GM19239 (cell line): Measurements from ENCODE around the gene REX1BD.
"Not testable (repeated sequence)": the region's sequence is repeated elsewhere in the genome, so short reads cannot be mapped to it uniquely, and the experiment has no call there.

Source experiments
- DNase-seq: peaks from one replicate; pipeline ENCODE4 v3.0.0; 2011; ENCODE audit warnings: low spot score; ENCODE audit not compliant: insufficient read length
- FAIRE-seq: peaks from 2 replicates; lab custom pipeline; 2011; peaks lifted over from hg19 to GRCh38; lab: Jason Lieb, UNC

The REX1BD gene

DNA sequence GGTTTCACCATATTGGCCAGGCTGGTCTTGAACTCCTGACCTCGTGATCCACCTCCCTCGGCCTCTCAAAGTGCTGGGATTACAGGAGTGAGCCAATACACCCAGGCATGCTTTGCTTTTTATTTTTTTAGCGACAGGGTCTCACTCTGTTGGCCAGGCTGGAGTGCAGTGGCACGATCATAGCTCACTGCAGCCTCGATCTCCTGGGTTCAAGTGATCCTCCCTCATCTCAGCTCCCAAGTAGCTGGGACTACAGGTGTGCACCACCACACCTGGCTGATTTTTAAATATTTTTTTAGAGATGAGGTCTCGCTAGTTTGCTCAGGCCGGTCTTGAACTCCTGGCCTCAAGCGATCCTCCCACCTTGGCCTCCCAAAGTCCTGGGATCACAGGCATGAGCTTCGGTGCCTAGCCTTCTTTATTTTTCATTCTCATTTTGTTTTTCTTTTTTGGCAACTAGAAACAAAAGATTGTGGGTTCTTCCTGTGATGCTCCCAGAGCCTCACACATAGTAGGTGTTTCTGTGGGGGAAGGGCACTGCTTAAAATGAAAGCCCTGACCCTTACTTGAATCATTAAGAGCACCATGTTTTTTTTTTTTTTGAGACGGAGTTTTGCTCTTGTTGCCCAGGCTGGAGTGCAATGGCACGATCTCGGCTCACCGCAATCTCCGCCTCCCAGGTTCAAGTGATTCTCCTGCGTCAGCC, 12.2 kb downstream of the REX1BD start:
- DNase-seq, FAIRE-seq: not testable (repeated sequence)

DNA sequence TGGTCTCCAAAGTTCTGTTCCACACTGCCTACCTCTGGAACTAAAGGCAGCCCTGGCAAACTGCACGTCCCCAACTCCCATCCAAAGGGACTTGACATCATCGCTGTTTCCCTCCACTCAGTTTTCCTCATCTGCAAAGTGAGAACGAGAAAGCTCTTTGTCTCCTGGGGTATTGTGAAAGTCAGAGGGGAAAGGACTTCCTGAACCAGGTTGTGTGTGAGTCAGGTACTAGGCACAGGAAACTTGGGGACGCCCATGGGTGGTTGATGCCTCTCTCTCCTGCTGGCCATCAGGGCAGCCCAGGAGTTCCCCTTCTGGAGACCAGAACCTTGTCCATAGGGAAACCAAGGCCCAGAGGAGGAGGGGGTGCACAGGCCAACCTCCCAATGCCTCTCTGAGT, 13.3 kb downstream of the REX1BD start:
- FAIRE-seq = no peak

DNA sequence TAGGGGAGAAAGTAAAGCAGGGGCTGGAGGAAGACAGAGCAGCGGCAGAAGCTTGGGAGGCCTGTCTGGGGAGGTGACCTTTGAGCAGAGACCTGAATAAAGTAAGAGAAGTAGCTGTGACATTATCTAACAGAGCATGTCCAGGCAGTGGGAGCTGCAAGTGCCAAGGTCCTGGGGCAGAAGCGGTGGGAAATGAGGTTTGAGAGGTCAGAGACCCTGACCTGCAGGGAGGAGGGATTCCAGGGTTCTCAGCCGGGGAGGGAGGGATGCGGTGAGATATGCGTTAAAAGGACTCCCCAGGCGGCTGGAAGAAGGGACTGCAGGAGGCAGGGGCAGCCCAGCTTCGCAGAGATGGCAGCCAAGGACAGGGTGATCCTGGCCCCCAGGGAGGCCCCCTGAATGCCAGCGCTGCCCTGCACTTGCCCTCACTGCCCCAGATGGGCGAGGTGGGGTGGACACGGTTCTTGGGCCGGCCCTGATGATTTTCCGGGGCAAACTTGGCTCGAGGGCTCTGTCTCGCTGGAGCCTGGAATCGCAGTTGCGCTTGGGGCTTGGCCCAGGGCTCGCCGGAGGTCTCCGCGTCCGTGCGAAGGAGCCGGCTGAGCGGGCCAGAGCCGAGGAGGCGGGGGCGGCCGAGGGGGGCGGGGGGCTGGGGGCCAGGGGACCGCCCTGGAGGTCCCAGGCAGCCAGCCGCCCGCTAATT, 14.8 kb downstream of the REX1BD start:
- no peak for DNase-seq
- no peak for FAIRE-seq

More for the DNA sequence above, 13.3 kb downstream of the REX1BD start:
- DNase-seq = no peak

DNA sequence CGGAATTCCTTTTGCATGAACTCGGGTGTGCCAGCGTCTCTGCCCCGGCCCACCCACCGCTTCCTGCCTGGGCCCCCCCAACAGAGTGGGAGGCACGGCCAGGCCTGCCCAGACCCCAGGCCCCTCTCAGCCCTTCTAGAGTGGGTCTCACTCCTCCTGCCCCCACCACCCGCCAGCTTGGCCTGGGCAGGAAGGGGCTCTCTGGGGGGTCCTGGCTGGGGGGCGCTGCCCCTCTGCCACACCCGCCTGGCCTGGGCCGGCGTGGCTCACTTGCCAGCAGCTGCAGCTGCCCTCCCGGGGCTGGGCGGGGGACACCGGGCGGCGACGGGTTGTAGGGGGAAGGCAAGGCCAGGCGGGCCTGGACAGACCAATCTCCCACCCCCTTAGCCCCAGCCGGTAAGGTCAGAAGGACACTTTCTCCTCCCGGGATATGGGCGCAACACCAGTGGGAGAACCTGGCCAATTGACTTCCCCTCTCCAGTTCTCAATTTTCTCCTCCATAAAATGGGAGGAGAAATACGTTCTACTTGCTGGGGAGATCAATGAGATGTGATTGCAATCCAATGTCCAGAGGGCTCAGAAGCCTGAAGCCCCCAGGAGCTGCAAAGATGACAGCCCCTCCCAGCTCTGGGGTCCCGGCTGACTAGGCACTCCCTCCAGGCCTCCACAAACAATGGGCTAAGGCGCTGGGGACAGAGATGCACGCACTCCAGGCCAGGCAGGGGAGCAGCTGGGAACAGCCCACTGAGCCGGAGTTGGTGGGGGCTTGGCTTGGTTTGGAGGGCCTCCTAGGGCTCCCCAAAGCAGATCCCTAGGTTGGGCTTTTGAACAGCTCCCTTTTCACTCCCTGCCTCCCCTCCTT, 15.6 kb downstream of the REX1BD start:
- DNase-seq = no peak
- FAIRE-seq = no peak

DNA sequence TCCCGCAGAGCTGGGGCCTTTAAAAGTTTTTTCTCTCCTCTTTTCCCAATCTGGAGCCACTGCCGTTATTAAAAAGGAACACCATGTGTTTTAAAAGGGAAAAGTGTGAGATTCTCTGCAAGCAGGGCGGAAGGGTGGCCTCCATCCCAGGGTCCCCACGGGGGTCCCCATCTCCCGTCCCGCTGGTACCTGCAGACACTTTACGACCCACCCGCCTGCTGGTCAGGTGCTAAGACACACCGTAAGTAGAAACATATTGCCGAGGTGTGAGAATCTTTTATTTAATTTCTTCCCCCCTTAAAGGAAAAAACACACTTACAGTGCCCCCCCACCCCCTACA, 16.2 kb downstream of the REX1BD start:
- DNase-seq (no peak), FAIRE-seq (no peak)

DNA sequence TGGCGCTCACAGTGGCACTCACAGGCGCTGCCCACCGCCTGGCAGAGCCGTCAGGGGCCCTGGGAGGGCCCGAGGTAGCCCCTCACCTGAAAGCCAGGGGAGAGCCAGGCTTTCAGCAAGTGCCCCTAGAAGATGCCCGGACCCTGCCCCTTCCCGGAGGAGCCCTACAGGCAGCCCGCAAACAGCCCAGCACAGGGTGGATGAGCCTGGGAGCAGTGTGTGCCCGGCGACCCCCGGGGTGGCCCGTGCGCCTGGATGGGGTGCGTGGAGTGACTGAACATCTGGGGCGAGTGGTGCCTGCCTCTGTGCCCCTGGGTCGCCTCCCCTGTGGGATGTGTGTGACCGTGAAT, 16.6 kb downstream of the REX1BD start:
- no peak for FAIRE-seq
- DNase-seq = no peak

DNA sequence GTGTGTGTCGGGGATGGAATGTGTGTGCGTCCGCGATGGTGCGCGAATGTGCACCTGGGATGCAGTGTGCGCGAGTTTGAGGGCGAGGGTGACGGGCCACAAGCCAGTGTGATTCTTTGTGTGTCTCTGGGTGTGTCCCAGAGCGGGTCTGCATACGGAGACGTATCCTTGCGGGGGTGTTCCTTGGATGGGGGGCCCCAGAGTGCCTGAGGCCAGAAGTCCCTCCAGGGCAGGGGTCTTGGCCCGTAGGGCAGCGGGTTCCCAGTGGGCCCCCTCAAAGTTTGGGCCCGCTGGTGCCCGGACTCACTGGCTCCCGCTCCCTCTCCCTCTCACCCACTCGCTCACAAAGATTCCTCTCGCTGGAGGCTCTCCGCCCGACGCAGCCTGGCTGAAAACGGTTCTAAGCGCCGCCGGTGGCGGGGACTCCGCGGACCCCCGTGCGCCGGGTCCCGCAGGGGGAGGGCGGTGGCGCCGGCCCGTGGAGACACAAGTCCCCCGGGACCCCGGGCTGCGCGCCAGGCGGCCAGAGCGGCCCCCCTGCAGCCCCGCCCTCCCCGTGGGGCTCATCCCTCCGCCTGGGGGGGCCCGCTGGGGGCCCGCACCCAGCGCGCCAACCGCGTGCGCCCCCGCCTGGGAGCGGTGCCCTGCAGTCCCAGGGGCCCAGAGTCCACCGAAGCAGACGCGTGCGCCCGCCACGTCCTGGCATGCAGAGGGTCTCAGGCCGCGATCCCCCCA, 17.1 kb downstream of the REX1BD start:
- no peak for DNase-seq
- no peak for FAIRE-seq

DNA sequence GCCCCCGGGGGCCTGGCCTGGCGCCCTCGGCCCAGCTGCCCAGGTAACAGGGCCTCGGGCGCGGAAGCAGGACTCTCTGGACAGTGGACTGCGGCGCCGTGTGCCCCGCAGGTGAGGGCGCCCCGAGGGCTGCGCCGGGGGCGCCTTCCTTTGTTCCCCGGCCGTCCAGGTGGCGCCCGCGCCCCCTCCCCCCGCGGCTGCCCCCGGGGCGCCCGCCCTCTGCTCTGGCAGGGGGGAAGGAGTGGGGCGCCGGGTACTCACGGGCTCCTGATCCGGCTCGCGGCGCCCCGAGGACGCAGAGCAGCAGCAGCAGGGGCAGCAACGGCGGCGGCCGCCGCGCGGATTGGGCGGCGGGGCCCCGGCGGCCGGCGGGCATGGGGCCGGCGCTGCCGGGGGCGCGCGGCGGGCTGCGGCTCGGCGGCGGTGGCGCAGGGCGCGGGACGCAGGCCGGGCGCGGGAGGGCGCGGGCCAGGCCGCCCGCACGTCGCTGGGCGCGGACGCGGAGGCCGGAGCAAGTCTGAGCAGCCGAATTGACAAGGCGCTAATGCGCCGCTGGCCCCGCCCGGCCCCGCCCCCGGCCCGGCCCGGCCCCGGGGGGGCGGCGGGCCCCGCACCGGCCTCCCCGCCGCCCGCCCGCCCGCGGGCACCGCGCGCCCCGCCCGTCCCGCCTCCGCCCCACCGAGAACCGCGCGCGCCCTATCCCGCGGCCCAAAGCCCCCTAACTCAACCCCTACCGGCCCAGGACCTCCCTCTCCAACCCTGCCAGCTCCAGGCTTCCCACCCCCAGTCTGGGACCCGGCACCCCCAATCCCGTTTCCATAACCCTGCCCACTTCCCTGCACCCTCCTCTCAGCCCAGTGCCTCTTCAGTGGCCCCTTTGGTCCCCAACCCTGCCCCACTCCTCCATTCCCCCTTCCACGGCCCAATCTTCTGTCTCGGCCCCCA, 18.0 kb downstream of the REX1BD start, which contains the start of gene CRLF1:
Gene CRLF1, minus strand, starts transcription at position 519 of the 945 bp plus-strand sequence. Its CDS starts 143 bp downstream, at position 376.
- no peak for FAIRE-seq

DNA sequence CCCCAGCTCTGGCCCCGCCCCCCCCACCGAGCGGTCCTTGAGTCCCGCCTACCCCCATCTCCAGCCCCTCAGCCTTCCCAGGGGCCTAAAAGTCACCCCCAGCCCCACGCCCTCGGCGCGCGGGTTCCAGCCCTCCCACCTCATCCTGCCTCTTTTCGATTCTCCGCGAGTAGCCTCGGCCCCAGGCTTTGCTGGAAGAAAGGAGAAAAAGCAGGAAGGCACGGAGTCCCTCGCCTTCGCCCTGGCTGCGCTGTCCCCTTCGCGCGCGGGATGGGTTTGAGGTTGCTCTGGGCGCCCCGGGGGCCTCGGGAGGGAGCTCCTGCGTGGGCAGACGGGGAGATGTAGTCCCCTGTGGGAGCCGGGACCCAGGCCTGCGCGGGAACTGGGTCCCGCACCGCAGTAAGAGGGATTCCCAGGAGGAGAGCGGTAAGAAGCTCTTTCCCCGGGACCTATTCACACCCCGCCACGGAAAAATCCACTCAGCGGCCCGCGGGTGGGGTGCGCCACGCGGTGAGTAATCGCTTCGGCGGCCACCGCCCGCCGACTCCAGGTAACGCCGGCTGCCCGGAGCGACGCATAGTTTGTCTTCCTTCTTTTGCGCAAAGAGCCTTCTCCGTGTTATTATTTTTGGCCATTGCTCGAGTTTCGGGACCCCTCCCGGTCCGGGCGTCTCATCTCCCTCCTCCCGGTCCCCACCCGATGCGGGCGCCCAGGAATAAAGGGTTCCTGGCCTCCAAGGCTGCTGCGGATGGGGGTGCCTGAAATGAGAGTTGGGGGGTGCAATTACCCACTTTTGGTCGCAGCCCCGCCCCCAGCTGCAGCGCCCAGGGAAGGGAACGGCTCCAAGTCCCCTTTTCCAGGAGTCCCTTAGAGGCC, 18.9 kb downstream of the REX1BD start:
- DNase-seq (no peak), FAIRE-seq (no peak)

More for the DNA sequence above, 18.0 kb downstream of the REX1BD start, which contains the start of gene CRLF1:
- no peak for DNase-seq

DNA sequence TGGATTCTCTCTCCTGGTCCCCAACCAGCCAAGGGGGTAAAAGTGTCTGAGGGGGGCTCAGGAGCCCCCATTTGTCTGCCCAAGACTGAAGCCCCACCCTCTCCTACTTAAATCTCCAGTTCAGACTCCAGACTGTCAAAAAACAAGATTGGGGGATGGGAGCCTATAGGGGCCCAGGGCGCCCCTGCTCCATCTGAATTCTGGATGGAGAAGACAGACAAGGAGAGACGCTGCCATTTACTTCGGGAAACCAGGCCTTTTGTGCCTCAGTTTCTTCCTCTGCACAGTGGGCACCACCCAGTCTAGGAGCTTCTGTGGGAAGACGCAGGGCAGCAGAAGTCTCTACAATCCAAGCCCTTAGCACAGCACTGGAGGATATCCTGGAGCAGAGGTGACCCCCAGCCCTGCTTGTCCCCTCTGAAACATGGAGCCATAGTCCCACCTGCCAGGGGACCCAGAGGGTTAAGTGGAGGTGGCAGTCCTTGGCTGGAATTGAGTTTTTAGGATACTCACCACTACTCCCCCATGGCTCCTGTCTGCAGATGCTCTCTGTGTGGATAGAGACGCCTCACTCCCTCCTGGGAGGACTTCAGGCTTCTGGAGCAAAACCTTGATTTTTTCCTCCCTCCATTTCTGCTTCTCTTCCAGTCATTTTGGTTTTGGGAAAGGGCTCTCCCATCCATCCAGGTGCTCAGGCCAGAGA, 19.7 kb downstream of the REX1BD start:
- FAIRE-seq (no peak), DNase-seq (no peak)

DNA sequence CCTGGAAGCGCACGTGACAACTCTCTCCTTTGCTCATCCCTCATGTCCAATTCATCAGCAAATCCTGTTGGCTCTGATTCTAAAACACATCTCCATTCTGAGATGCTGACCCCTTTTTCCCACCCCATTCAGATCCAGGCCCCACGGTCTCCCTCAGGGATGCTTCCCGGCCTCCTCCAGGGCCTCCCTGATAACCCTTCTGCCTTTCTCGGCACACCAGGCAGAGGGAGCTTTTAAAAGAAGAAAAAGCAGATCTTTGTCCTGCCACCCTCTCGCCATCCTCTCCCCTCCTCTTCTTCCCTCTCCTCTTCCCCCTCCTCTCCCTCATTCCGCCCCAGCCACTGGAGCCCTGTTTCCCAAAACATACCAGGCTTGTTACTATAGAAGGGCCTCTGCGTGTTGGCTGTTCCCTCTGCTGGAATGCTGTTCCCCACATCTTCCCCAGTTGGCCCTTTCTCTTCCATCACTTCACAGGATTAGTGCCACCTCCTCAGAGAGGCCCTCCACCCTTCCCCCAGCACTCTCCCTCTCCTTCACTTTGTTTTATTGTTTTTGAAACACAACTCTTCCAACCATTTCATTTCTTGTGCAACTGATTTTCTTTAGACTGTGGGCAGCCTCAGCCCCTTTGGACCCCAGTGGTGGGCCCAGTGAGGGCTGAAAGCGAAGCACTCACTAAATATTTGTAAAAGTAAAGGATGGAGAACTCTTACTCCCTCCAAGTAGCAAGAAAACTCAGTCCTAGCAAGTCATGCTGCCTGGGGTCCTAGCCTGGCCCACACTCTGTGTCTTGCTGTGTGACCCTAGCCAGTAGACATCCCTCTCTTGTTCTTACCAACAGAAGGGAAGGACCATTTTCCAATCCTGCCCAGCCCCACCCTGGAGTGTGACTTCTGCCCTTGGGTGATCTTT, 20.5 kb downstream of the REX1BD start:
- DNase-seq = no peak
- no peak for FAIRE-seq

DNA sequence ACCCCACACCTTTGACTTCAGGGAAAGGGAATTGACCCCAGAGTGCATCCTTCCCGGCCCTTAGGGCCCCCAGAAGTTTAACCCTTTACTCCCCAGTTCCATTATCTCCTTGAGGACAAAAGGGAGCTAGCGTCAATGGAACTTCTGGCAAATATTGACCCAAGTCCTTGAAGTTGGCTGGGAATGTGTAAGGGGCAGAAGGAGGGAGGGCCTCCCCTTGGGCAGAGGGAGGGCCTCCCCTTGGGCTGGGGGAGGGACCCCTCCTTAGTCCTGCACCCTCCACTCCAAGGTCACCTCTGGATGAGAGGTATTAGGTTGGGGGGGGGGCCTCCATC, 21.1 kb downstream of the REX1BD start:
- FAIRE-seq (no peak), DNase-seq (no peak)

DNA sequence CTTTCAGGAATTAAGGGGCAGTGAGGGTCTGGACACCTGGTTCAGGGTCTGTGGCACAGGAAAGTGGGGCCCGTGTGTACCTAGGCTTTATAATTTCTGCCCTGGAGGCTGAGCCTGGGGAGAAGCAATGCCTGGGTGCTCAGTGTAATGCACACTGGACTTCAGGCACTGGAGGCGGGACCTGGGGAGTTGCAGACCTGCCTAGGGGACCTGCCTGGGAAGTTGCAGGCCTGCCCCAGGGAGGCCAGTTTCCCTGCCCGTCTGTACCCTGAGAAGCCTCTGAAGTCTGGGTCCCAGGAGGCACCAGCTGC, 21.6 kb downstream of the REX1BD start:
- no peak for DNase-seq
- no peak for FAIRE-seq

DNA sequence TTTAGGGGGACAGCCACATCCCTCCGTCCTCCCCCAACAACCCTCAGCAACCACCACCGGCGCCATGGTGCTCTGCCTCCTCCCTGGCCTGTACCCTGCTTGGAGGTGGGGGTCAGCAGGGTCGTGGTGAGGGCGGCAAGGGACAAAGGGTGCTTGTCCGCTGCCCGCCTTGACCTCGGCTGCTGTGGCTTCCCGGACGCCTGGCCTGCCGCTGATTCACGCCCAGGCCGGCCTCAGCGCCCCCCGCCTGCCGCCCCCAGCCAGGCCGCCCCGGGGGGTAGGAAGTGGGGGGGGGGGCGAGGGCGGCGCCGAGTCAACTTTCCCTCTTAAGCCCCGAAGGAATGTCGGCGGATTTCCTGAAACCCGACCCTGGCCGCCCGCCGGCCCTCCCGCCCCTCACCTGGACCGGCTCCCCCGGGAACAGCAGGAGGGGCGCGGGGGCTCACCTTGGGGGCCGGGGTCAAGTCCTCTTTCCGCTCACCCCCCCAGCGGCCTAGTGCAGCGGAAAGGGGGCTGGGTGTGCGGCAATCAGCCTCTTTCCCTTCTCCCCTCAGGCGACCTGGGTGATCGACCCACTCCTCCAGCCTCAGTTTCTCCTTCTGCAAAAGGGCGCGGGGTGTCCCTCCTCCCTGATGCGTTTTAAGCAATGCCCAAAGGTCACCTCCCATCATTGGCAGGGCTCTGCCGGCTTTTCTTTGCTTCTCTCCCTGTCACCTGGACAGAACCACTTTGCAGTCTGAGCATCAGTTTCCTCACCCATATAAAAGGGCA, 22.1 kb downstream of the REX1BD start:
- DNase-seq (no peak), FAIRE-seq (no peak)

DNA sequence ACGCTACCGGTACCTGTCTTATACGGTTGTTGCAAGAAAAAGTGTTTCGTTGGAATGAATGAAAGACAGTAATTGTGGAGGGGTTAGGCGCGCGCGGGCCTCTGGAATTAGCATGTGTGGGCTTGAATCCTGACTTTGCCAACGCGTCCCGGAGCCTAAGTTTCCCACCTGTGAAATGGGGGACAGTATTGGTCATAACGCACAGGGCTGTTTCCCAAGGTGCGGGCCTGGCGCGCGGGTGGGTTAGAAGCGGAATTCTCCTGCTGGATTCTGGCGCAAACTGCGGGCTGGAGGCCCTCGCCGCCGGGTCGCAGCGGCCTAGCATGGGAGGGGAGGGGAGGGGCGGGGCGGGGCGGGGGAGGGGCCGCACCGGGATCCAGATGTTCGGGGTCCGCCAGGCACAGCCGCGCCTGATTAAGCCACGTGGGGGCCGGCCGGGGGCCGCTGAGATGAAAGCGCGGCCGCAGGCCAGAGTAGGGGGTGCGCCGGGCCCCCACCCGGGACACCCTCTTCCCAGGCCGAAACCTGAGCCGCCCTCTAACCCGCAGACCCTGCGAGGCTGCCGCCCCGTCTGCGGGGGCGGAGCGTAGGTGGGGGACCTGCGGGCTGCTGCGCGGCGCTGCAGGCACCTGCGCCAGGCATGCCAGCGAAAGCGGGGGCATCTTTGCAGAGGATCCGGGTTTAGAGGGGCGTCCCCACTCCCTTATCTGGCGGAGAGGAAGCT, 22.9 kb downstream of the REX1BD start:
- FAIRE-seq (no peak), DNase-seq (no peak)
